Karpas-422 (cell line): ENCODE data around the gene SH3BGRL2. TPM values are rescaled to one million over a fixed set of nuclear protein-coding genes. Genes with fewer than 3 reads are reported as not detected.

ENCODE experiments used
- DNase-seq: peaks from one replicate; pipeline ENCODE4 v3.0.0-alpha.2; 2015
- H2AFZ ChIP-seq: fragments of 200-600 bp; sonication (generic); 2 replicates; pipeline ENCODE4 v1.6.1; 2014; ENCODE audit warnings: antibody characterized with exemption, low read length, mixed read lengths
- H3K27ac ChIP-seq: fragments of 200-600 bp; sonication (generic); 2 replicates; pipeline ENCODE4 v1.5.1; 2014; ENCODE audit warnings: mild to moderate bottlenecking, low read length, moderate library complexity
- H3K27me3 ChIP-seq: fragments of 200-600 bp; sonication (generic); 2 replicates; pipeline ENCODE4 v1.6.1; 2014; ENCODE audit warnings: low read length, mixed read lengths
- H3K36me3 ChIP-seq: fragments of 200-600 bp; sonication (generic); 2 replicates; pipeline ENCODE4 v1.6.1; 2014; ENCODE audit warnings: low read length, mixed read lengths; ENCODE audit not compliant: insufficient read depth
- H3K4me1 ChIP-seq: fragments of 200-600 bp; sonication (generic); 2 replicates; pipeline ENCODE4 v1.6.1; 2014; ENCODE audit warnings: mild to moderate bottlenecking, low read length, mixed read lengths
- H3K4me2 ChIP-seq: fragments of 200-600 bp; sonication (generic); 2 replicates; pipeline ENCODE4 v1.6.1; 2014; ENCODE audit warnings: low read length, low read depth, mild to moderate bottlenecking; ENCODE audit not compliant: poor library complexity, severe bottlenecking
- H3K4me3 ChIP-seq: fragments of 200-600 bp; sonication (generic); 2 replicates; pipeline ENCODE4 v1.5.1; 2014; ENCODE audit warnings: mild to moderate bottlenecking, antibody characterized with exemption, low read length, mixed read lengths
- H3K79me2 ChIP-seq: fragments of 200-600 bp; sonication (generic); 2 replicates; pipeline ENCODE4 v1.6.1; 2014; ENCODE audit warnings: mild to moderate bottlenecking, low read length, mixed read lengths
- H3K9ac ChIP-seq: fragments of 200-600 bp; sonication (generic); 2 replicates; pipeline ENCODE4 v1.6.0; 2014; ENCODE audit warnings: low read length
- H3K9me2 ChIP-seq: fragments of 200-600 bp; sonication (generic), shearing (Covaris generic); replicated peaks from 2 replicates; pipeline ENCODE4 v1.6.0; 2014; ENCODE audit warnings: mild to moderate bottlenecking, low read length, moderate library complexity; ENCODE audit not compliant: insufficient read depth
- H3K9me3 ChIP-seq: fragments of 300-700, 200-600 bp; sonication (generic); 2 replicates; pipeline ENCODE4 v1.6.1; 2014; ENCODE audit warnings: low read length, mixed read lengths
- H4K20me1 ChIP-seq: fragments of 200-600 bp; sonication (generic); 2 replicates; pipeline ENCODE4 v1.6.1; 2014; ENCODE audit warnings: mild to moderate bottlenecking, antibody characterized with exemption, low read length, low read depth; ENCODE audit not compliant: insufficient read depth
- total RNA-seq: library from RNA; depleted of rRNA; stranded (reverse); fragments of >200 nt; shearing (Covaris generic); gene quantifications from 2 replicates; pipeline ENCODE4 v1.2.3, GENCODE V29; 2014; ENCODE audit warnings: low replicate concordance; rRNA removed

SH3BGRL2 gene
- total RNA-seq: not detected in 2 replicates

DNA sequence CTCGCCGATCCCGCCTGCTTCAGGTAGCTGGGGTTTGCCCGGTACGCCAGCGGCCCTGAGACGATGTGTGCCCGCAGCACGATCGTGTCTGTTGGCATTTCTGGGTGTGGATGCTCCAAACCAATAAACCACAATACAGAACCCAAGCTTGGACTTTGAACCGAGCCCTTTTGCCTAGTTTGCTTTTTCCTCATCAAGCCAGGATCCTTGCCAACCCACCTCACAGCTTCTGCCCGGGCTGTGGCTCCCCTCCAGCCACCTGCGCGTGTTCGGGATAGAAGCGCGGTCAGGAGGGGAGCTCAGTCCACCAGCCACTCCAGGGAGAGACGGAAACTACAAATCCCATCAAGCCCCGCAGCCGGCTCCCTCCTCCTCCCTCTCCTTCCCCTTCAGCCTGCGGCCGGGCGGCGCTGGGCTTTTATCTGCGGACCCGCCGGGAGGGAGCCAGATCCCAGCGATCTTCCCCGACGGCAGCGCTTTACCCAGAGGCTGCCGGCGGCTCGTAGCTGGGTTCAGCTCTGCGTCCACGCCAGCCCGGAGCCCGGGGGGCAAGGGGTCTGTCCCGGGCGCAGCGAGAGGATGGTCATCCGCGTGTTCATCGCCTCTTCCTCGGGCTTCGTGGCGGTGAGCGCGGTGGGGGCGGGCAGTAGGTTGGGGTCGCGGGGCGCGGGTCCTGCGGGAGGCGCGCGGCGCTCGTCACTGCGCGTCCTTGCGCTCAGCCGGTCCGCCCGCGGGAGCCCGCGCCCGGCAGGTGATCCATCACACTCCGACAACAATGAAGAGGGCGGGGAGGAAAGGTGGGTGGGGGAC lies at the start of gene SH3BGRL2:
TSS of gene SH3BGRL2 (plus strand) at position 447 of the 810 bp plus-strand sequence. CDS start at position 580, 133 bp downstream.
- H3K4me3 ChIP-seq: no peak within 1 kb of the TSS
- no peaks in the 10 kb centered on the region for H3K27me3 ChIP-seq
- no peak within 1 kb of the TSS for H3K27ac ChIP-seq
- H2AFZ ChIP-seq: no peak within 1 kb of the TSS
- H3K4me1 ChIP-seq: no peaks in the 10 kb centered on the region
- no peak for DNase-seq
- no peaks in the 10 kb centered on the region for H3K9me3 ChIP-seq
- H4K20me1 ChIP-seq: no peaks in the 10 kb centered on the region
- H3K4me2 ChIP-seq: no peak within 1 kb of the TSS
- H3K9ac ChIP-seq: no peak within 1 kb of the TSS
- H3K79me2 ChIP-seq: no peaks in the 10 kb centered on the region
- H3K36me3 ChIP-seq: no peaks in the 10 kb centered on the region
- no peaks in the 10 kb centered on the region for H3K9me2 ChIP-seq

DNA sequence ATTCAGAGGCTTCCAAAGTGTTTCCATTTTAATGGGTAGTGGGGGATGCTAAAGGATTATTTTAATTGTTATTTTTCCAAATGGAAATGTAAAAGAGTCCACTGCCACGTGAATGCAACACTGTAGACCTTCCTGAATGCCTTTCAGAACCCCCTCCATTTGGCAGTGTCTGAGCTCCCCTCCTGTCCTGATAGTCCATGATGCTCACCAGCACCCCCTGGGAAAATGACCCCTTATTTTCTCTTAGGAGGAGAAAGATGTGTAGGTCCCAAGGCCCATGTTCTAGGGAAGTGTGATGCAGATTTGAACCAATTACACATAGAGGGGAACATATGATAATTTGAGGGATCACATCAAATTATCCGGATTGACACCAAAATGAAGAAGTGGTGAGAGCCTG lies 46.8 kb upstream of the SH3BGRL2 start:
- Histone ChIP-seq H3K4me2 (no peak overlapping the region), H3K4me3 (no peak overlapping the region), H3K79me2 (no peaks in the 10 kb centered on the region), H3K9ac (no peak overlapping the region), H3K27ac (no peak overlapping the region), H3K4me1 (no peaks in the 10 kb centered on the region), H3K9me3 (no peaks in the 10 kb centered on the region), H3K9me2 (no peaks in the 10 kb centered on the region), H3K27me3 (no peaks in the 10 kb centered on the region), H3K36me3 (no peaks in the 10 kb centered on the region), H4K20me1 (no peaks in the 10 kb centered on the region), H2AFZ (no peak overlapping the region)
- DNase-seq: no peak

DNA sequence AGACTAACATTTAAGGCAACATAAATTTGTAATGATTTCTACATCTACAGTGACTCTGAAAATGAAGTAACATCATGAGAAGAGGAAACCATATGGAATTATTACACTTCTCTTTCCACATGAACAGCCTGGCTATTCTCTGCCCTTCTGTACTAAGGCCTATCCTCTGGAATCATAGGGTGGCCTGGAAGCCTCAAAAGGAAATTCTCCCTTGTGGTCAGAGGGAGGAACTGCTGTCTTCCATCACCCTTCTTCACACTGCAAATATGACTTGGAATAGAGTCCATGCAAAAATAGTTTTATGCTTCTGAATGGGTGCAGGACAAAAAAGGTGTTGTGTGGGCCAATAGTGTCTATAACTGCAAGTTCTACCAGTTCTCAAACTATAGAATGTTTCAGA lies 44.6 kb upstream of the SH3BGRL2 start:
- Histone ChIP-seq H2AFZ (no peak overlapping the region), H3K27me3 (no peaks in the 10 kb centered on the region), H4K20me1 (no peaks in the 10 kb centered on the region), H3K4me1 (no peaks in the 10 kb centered on the region), H3K4me3 (no peak overlapping the region), H3K9me3 (no peaks in the 10 kb centered on the region), H3K9me2 (no peaks in the 10 kb centered on the region), H3K36me3 (no peaks in the 10 kb centered on the region), H3K9ac (no peak overlapping the region), H3K79me2 (no peaks in the 10 kb centered on the region), H3K27ac (no peak overlapping the region), H3K4me2 (no peak overlapping the region)
- DNase-seq: no peak

DNA sequence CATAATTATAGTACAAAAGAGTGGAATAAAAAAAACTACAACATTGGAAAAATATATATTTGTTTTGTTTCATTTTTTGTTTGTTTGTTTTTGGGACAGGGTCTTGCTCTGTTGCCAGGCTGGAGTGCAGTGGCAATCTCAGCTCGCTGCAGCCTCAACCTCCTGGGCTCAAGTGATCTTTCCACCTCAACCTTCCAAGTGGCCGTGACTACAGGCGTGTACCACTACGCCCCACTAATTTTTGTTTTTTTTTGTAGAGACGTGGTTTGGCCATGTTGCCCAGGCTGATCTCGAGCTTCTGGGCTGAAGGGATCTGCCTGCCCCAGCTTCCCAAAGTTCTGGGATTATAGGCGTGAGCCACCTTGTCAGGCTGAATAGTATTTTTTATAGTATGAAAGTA lies 41.4 kb upstream of the SH3BGRL2 start:
- Histone ChIP-seq H3K9ac (no peak overlapping the region), H3K9me3 (no peaks in the 10 kb centered on the region), H3K27ac (no peak overlapping the region), H3K9me2 (no peaks in the 10 kb centered on the region), H3K79me2 (no peaks in the 10 kb centered on the region), H3K4me3 (no peak overlapping the region), H3K27me3 (no peaks in the 10 kb centered on the region), H2AFZ (no peak overlapping the region), H3K36me3 (no peaks in the 10 kb centered on the region), H3K4me1 (no peaks in the 10 kb centered on the region), H4K20me1 (no peaks in the 10 kb centered on the region), H3K4me2 (no peak overlapping the region)
- no peak for DNase-seq

DNA sequence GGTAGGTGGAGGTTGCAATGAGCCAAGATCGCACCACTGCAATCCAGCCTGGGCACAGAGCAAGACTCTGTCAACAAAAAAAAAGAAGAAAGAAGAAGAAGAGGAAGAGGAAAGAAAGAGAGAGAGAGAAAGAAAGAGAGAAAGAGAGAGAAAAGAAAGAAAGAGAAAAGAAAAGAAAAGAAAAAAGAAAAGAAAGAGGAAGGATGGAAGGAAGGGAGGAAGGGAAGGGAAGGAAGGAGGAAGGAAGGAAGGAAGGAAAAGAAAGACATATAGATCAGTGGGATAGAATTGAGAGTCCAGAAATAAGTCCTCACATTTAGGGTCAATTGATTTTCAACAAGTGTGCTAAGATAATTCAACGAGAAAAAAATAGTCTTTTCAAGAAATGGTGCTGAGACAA lies 34.0 kb upstream of the SH3BGRL2 start:
- Histone ChIP-seq H3K27ac (no peak overlapping the region), H3K36me3 (no peaks in the 10 kb centered on the region), H3K4me2 (no peak overlapping the region), H2AFZ (no peak overlapping the region), H3K4me3 (no peak overlapping the region), H3K9me3 (no peaks in the 10 kb centered on the region), H3K4me1 (no peaks in the 10 kb centered on the region), H4K20me1 (no peaks in the 10 kb centered on the region), H3K9me2 (no peaks in the 10 kb centered on the region), H3K79me2 (no peaks in the 10 kb centered on the region), H3K27me3 (no peaks in the 10 kb centered on the region), H3K9ac (no peak overlapping the region)
- DNase-seq: no peak

DNA sequence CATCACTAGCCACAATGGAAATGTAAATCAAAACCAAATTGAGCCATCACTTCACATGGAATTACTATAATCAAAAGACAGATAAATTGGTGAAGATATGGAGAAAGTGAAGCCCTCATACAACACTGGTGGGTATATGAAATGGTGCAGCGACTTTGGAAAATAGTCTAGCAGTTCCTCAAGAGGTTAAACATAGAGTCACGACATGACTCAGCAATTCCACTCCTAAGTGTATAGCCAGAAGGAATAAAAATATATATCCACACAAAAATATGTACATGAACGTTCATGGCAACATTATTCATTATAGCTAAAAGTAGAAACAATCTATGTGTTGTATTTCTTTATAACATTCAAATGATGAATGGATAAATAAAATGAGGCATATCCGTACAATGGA lies 33.1 kb upstream of the SH3BGRL2 start:
- Histone ChIP-seq H3K9me3 (no peaks in the 10 kb centered on the region), H3K4me1 (no peaks in the 10 kb centered on the region), H3K9ac (no peak overlapping the region), H3K79me2 (no peaks in the 10 kb centered on the region), H3K4me3 (no peak overlapping the region), H3K36me3 (no peaks in the 10 kb centered on the region), H3K9me2 (no peaks in the 10 kb centered on the region), H2AFZ (no peak overlapping the region), H4K20me1 (no peaks in the 10 kb centered on the region), H3K4me2 (no peak overlapping the region), H3K27me3 (no peaks in the 10 kb centered on the region), H3K27ac (no peak overlapping the region)
- DNase-seq: no peak

DNA sequence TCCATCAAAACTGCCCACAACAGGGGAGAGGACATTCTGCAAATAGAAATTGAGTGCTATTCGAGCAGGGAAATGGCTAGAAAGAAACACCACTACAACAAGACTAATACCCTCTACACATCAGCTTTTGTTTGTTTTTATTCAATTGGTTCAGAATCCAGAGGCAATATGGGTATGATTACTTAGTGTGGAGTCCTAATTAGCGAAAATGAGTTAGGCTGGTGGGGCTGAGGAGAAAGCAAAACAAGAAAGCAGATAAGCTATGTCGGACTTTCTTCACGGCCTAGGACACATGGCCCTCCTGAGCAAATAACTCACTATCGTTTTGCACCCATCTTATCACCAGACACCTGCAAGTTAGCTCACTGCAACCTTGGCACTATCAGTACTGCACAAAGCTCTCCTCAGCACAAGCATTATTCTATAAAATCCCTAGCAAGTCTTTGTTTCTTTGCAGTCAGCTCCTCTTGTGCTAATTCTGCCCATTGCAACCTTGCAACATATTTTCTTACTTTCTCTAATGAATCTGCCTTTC lies 31.3 kb upstream of the SH3BGRL2 start:
- no peak overlapping the region for H3K9ac ChIP-seq
- no peak overlapping the region for H3K27ac ChIP-seq
- no peak for DNase-seq
- no peak overlapping the region for H3K4me3 ChIP-seq
- no peaks in the 10 kb centered on the region for H3K9me2 ChIP-seq
- no peaks in the 10 kb centered on the region for H3K4me1 ChIP-seq
- no peaks in the 10 kb centered on the region for H3K9me3 ChIP-seq
- no peaks in the 10 kb centered on the region for H4K20me1 ChIP-seq
- H3K4me2 ChIP-seq: no peak overlapping the region
- H3K27me3 ChIP-seq: no peaks in the 10 kb centered on the region
- no peaks in the 10 kb centered on the region for H3K36me3 ChIP-seq
- no peaks in the 10 kb centered on the region for H3K79me2 ChIP-seq
- H2AFZ ChIP-seq: no peak overlapping the region

DNA sequence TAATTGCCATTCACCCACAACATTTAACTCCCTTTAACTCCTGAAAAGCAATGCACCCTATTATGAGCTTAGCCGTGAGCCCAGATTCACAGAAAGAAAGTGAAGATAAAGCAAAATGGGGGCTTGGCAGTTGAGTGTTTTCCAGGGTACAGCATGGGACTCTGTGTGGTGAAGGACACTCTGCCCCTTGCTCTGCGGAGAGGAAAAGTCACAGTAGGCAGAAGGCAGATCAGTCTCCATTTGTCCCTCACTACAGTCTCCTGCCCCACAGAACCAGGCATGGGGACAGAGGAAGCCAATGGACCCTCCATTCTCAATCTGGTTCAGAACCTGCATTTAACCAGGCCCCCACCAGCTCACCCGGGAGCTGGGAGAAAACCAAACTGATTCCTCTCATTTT lies 30.8 kb upstream of the SH3BGRL2 start:
- Histone ChIP-seq H3K9ac (no peak overlapping the region), H3K9me3 (no peaks in the 10 kb centered on the region), H3K27me3 (no peaks in the 10 kb centered on the region), H3K4me1 (no peaks in the 10 kb centered on the region), H4K20me1 (no peaks in the 10 kb centered on the region), H3K79me2 (no peaks in the 10 kb centered on the region), H3K4me2 (no peak overlapping the region), H3K9me2 (no peaks in the 10 kb centered on the region), H3K27ac (no peak overlapping the region), H3K36me3 (no peaks in the 10 kb centered on the region), H2AFZ (no peak overlapping the region), H3K4me3 (no peak overlapping the region)
- DNase-seq: no peak
